H1 (cell line): Measurements from ENCODE around the gene HAS3. TPM values are rescaled to one million over a fixed set of nuclear protein-coding genes. Genes with fewer than 3 reads are reported as not detected.

Experiments
- CBX8 ChIP-seq: fragments of 300-800, 300-1000 bp; sonication (generic); IDR thresholded peaks from 2 replicates; pipeline ENCODE4 v1.7.1; 2016; ENCODE audit warnings: low read depth, low read length, borderline replicate concordance
- CREB1 ChIP-seq: IDR thresholded peaks from 2 replicates; pipeline ENCODE4 v1.6.1; 2012; ENCODE audit warnings: inconsistent platforms
- GTF2F1 ChIP-seq: IDR thresholded peaks from 2 replicates; pipeline ENCODE4 v1.6.1; 2012; ENCODE audit warnings: low read depth, low read length, improper control_type of control experiment, borderline replicate concordance
- HDAC6 ChIP-seq: IDR thresholded peaks from one replicate; pipeline ENCODE4 v1.7.1; 2012; ENCODE audit warnings: low read depth, mild to moderate bottlenecking, inconsistent platforms, low read length, moderate library complexity
- polyA plus RNA-seq, 7 experiments: library from polyadenylated mRNA; depleted of rRNA in 3 of 7; stranded (reverse) in 5 of 7; unstranded in 2 of 7; fragments of >200 nt in 5 of 7; fragments of 200-250 nt in 2 of 7; gene quantifications; 1 replicate in 5 of 7; 2 replicates in 1 of 7; 4 replicates in 1 of 7; pipeline versions ENCODE4 v1.2.1 to v1.2.3, GENCODE V29; 2011 to 2013; ENCODE audit warnings: missing spikeins in 2 of 7, mixed read lengths in 2 of 7
- total RNA-seq: library from RNA; stranded (reverse); fragmentation: NEBNext Ultra II Directional; extraction: Animal tissue kit (Norgen Biotek cat#: 25700); gene quantifications from 2 replicates; pipeline ENCODE4 v1.2.1, GENCODE V29; 2021

The HAS3 gene
- total and polyA plus RNA-seq, 2 of the 8 experiments (the other 6 are each of a cell fraction or from before 2014, with no cell fraction given) = 32.1 to 69.6 TPM

GRCh38 chr16:69109486-69110270 lies 4.2 kb downstream of the HAS3 start (continued):
- TF ChIP-seq HDAC6 = no peak
- no peak for TF ChIP-seq GTF2F1
- no peak for TF ChIP-seq CBX8
- TF ChIP-seq CREB1 = no peak
